Neural cell (in vitro differentiated cells): ENCODE measurements around the gene CTBP2.

Experiments used
- CTCF ChIP-seq: fragments of 450-650 bp; IDR thresholded peaks from 2 replicates; pipeline ENCODE4 v1.5.1; 2014; ENCODE audit warnings: antibody characterized with exemption, mild to moderate bottlenecking, moderate library complexity; ENCODE audit not compliant: poor library complexity, severe bottlenecking
- EP300 ChIP-seq: fragments of 450-650 bp; conservative IDR thresholded peaks from 2 replicates; pipeline ENCODE4 v1.6.1; 2014; ENCODE audit warnings: antibody characterized with exemption, mild to moderate bottlenecking, moderate library complexity; ENCODE audit not compliant: poor library complexity, severe bottlenecking
- EZH2 ChIP-seq: fragments of 200-600, 300-800 bp; shearing (Covaris generic), sonication (generic); IDR thresholded peaks from 2 replicates; pipeline ENCODE4 v1.6.1; 2014; ENCODE audit warnings: antibody characterized with exemption, low read length, borderline replicate concordance, mild to moderate bottlenecking; ENCODE audit not compliant: insufficient read depth, poor library complexity, severe bottlenecking
- MXI1 ChIP-seq: fragments of 450-650 bp; conservative IDR thresholded peaks from 2 replicates; pipeline ENCODE4 v1.6.1; 2014; ENCODE audit warnings: antibody characterized with exemption, mild to moderate bottlenecking; ENCODE audit not compliant: poor library complexity, severe bottlenecking
- POLR2AphosphoS5 ChIP-seq: IDR thresholded peaks from 2 replicates; pipeline ENCODE4 v1.6.1; 2012
- RAD21 ChIP-seq: fragments of 450-650 bp; conservative IDR thresholded peaks from 2 replicates; pipeline ENCODE4 v1.6.1; 2014; ENCODE audit warnings: antibody characterized with exemption, mild to moderate bottlenecking, moderate library complexity
- REST ChIP-seq: IDR thresholded peaks from 2 replicates; pipeline ENCODE4 v1.6.1; 2012; ENCODE audit warnings: borderline replicate concordance
- TAF1 ChIP-seq: IDR thresholded peaks from 2 replicates; pipeline ENCODE4 v1.6.1; 2012; ENCODE audit warnings: low read depth

GRCh38 chr10:125199270-125199669 is 38.9 kb upstream of the CTBP2 start:
- TF ChIP-seq CTCF: no peak
- TF ChIP-seq MXI1: no peak
- TF ChIP-seq RAD21: no peak
- TF ChIP-seq POLR2AphosphoS5: no peak
- no peak for TF ChIP-seq EP300
- no peak for TF ChIP-seq EZH2
- no peak for TF ChIP-seq TAF1
- TF ChIP-seq REST: no peak
